Mucosa of descending colon (tissue), 3 donors: ENCODE measurements around the gene TNFRSF1B. TPM values are rescaled to one million over a fixed set of nuclear protein-coding genes. Genes with fewer than 3 reads are reported as not detected.

Experiments used
- ATAC-seq: fragments of 200-7000 bp; cut with Tn5 transposase; one replicate; pipeline ENCODE4 v1.9.1; 2020; ENCODE audit warnings: mild to moderate bottlenecking, moderate library complexity
- DNase-seq, 3 donors: peaks; one replicate each; pipeline ENCODE4 v3.0.0-alpha.2; 2020
- H3K36me3 ChIP-seq: fragments of 200-600 bp; one replicate; pipeline ENCODE4 v1.8.0; 2021; ENCODE audit warnings: low read depth, mild to moderate bottlenecking
- H3K4me1 ChIP-seq: fragments of 200-600 bp; one replicate; pipeline ENCODE4 v1.8.0; 2021; ENCODE audit warnings: low read depth, mild to moderate bottlenecking
- H3K4me3 ChIP-seq: fragments of 200-600 bp; one replicate; pipeline ENCODE4 v1.8.0; 2021; ENCODE audit warnings: mild to moderate bottlenecking
- H3K9me3 ChIP-seq: fragments of 200-600 bp; one replicate; pipeline ENCODE4 v1.8.0; 2021; ENCODE audit warnings: mild to moderate bottlenecking
- CTCF ChIP-seq: fragments of 200-600 bp; IDR thresholded peaks from one replicate; pipeline ENCODE4 v1.8.0; 2022; ENCODE audit warnings: antibody characterized with exemption, mild to moderate bottlenecking
- intact Hi-C, 2 donors: fragments of 100-400 bp; cut with DNase I in 1 of 2; cut with micrococcal nuclease in 1 of 2; formaldehyde crosslinking; loops; one replicate each; pipeline versions ENCODE4 v1.11.0 to v1.11.1; 2022; cut with DNase I, micrococcal nuclease
- total RNA-seq, 3 donors: library from RNA; stranded (reverse); fragmentation: NEBNext Ultra II Directional in 2 of 3; extraction: Animal tissue kit (Norgen Biotek cat#: 25700) in 2 of 3; gene quantifications; one replicate each; pipeline versions ENCODE4 v1.2.1 to v1.2.4, GENCODE V29; 2021 to 2023
- donor health status: DM: no; HTN: no; CAD: no; lungs with moderate emphysema.
- donor health status: DM: no; HTN: no; CAD: no.
- donor health status: DM: no; HTN: yes; CAD: no.

TNFRSF1B gene
- total RNA-seq, 3 donors from 2014 or later: 20.3 to 39.3 (median 31.6) TPM

DNA sequence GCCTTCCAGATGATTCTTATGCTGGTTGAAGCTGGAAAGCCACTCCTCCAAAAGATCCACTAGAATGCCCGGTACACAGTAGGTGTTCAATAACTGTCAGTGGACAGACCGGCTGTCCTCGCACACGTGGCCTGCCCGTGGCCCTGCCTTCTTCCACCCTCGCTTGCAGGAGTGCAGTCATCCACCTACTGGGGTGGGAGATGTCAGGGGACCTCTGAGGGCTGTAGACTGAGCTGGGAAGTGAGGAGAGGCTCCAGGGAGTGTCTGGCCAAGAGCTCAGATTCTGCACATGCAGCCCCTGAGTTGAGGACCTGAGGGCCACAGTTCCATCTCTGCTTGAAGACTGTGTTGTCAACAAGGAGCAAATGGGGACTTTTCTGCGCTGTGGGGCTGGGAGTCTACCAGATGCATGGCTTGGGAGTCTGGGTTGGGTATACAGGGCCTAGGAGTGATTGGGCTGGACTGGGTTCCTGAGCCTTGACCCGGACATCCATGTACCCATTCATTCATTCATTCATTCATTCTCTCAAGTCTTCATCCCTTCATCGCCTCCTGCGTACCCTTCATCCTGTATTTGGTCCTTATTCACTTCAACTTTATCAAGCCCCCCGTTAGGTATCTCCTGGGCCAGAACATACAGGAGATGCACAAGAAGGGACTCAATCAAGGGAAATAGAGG lies 4.2 kb upstream of the TNFRSF1B start:
- ATAC-seq: no peak
- DNase-seq: no peak
- no peak for TF ChIP-seq CTCF
- intact Hi-C loops: no loop called here
- Histone ChIP-seq H3K9me3 (no peaks in the 10 kb centered on the region), H3K36me3 (no peaks in the 10 kb centered on the region), H3K4me1 (peaks cover 30% of the 10 kb centered on the region), H3K4me3 (no peak overlapping the region)

- Histone ChIP-seq H3K9me3 (no peaks in the 10 kb centered on the region), H3K4me3 (no peak overlapping the region), H3K36me3 (no peaks in the 10 kb centered on the region), H3K4me1 (peaks cover 29% of the 10 kb centered on the region)
- no peak for TF ChIP-seq CTCF
- no peak for DNase-seq
- ATAC-seq: no peak
- intact Hi-C loops: no loop called here
These were observed 3.6 kb upstream of the TNFRSF1B start for GRCh38 chr1:12163210-12163609.

DNA sequence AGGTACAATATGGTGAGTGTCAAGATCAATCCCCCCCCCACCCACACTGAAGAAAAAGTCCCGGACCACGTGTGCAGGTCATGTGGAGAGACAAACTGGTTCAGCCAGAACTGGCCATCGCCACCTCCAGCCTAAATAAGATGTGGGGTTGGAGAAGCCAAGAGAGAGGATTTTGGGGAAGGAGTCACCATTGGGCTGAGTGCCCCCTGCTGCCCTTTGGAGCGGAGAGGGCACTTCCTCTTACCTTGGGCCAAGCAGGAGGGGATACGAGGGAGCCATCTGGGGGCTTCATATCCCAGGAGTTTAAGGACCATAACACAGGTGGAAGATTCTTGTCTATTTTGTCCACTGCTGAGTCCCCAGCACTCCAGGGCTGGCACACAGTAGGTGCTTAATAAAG lies 2.6 kb upstream of the TNFRSF1B start:
- intact Hi-C loops: no loop called here
- Histone ChIP-seq H3K36me3 (no peaks in the 10 kb centered on the region), H3K4me1 (peaks cover 29% of the 10 kb centered on the region), H3K4me3 (no peak overlapping the region), H3K9me3 (no peaks in the 10 kb centered on the region)
- no peak for TF ChIP-seq CTCF
- ATAC-seq (no peak), DNase-seq (no peak)

DNA sequence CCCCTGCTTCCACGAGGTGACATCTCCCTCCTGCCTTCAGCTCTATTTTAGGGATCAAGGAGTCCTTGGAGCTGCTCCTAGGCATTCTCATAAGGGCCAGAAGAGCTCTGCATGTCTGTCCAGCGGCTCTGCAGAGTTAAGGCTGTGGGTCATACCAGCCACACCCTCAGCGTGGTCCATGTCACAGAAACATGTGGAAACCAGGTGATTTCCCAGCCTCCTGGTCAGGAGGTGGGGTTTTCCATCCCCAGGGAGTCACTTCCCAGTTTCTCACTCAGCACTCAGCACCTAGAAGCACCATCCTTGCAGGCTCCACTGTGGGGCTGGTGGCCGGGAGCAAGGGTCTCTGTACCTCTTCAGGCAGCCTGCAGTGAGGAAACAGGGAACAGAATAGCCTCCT lies 1.4 kb upstream of the TNFRSF1B start:
- H3K4me3 ChIP-seq: no peak overlapping the region
- H3K36me3 ChIP-seq: no peaks in the 10 kb centered on the region
- intact Hi-C loops: no loop called here
- H3K9me3 ChIP-seq: no peaks in the 10 kb centered on the region
- DNase-seq (no peak), ATAC-seq (no peak)
- peaks cover 27% of the 10 kb centered on the region for H3K4me1 ChIP-seq
- TF ChIP-seq CTCF: no peak

GRCh38 chr1:12167493-12168429 lies 970 bp downstream of the TNFRSF1B start:
- ATAC-seq (peak; percentile 5), DNase-seq (no peak)
- H3K4me1 ChIP-seq: peaks cover 10% of the 10 kb centered on the region
- no peaks in the 10 kb centered on the region for H3K9me3 ChIP-seq
- intact Hi-C loops: no loop called here
- H3K4me3 ChIP-seq: peak overlapping the region; percentile 45
- no peaks in the 10 kb centered on the region for H3K36me3 ChIP-seq
- no peak for TF ChIP-seq CTCF
